HFFc6 (cell line): ENCODE data around the gene POLE4. TPM values are rescaled to one million over a fixed set of nuclear protein-coding genes. Genes with fewer than 3 reads are reported as not detected.

Source experiments
- DNase-seq: peaks from one replicate; pipeline ENCODE4 v3.0.0-alpha.2; 2018
- H3K27ac Mint-ChIP-seq: 2 replicates; pipeline ENCODE4 v1.8.0; 2020; ENCODE audit warnings: mild to moderate bottlenecking, mixed read lengths
- H3K27me3 Mint-ChIP-seq: 2 replicates; pipeline ENCODE4 v1.8.0; 2021; ENCODE audit warnings: mild to moderate bottlenecking, moderate library complexity, mixed read lengths; ENCODE audit not compliant: insufficient read depth
- H3K36me3 Mint-ChIP-seq: 2 replicates; pipeline ENCODE4 v1.8.0; 2021; ENCODE audit warnings: low read depth, mixed read lengths
- H3K4me1 Mint-ChIP-seq: 2 replicates; pipeline ENCODE4 v1.8.0; 2020; ENCODE audit warnings: low read depth, mixed read lengths
- H3K4me3 Mint-ChIP-seq: 2 replicates; pipeline ENCODE4 v1.8.0; 2020; ENCODE audit warnings: mild to moderate bottlenecking, moderate library complexity, mixed read lengths
- H3K9me3 Mint-ChIP-seq: 2 replicates; pipeline ENCODE4 v1.8.0; 2020; ENCODE audit warnings: mild to moderate bottlenecking, mixed read lengths
- CTCF ChIP-seq: fragments of 200-600 bp; sonication (generic); IDR thresholded peaks from 2 replicates; pipeline ENCODE4 v1.5.0; 2021; ENCODE audit warnings: antibody characterized with exemption, mild to moderate bottlenecking
- total RNA-seq, 6 experiments: library from RNA; stranded (reverse); fragmentation: NEBNext Ultra II Directional; extraction: Animal tissue kit (Norgen Biotek cat#: 25700); gene quantifications; 2 replicates in 1 of 6; 3 replicates in 5 of 6; pipeline ENCODE4 v1.2.3, GENCODE V29; 2021

POLE4 gene
- total RNA-seq, 6 experiments from 2014 or later: 108 to 143 (median 122) TPM

- no peak for TF ChIP-seq CTCF
- no peak overlapping the region for H3K27ac Mint-ChIP-seq
- H3K9me3 Mint-ChIP-seq: no peaks in the 10 kb centered on the region
- H3K4me1 Mint-ChIP-seq: peaks cover 7% of the 10 kb centered on the region
- no peaks in the 10 kb centered on the region for H3K27me3 Mint-ChIP-seq
- no peak for DNase-seq
- H3K36me3 Mint-ChIP-seq: peaks cover 18% of the 10 kb centered on the region
- no peak overlapping the region; the same call in 1 of the 2 replicates for H3K4me3 Mint-ChIP-seq
These were observed 43.6 kb downstream of the POLE4 start for GRCh38 chr2:75002007-75002406.

- TF ChIP-seq CTCF: no peak
- Mint-ChIP-seq H3K4me1 (peaks cover 12% of the 10 kb centered on the region), H3K27ac (no peak overlapping the region), H3K9me3 (no peaks in the 10 kb centered on the region), H3K36me3 (peaks cover 18% of the 10 kb centered on the region), H3K27me3 (no peaks in the 10 kb centered on the region), H3K4me3 (no peak overlapping the region)
- no peak for DNase-seq
These were observed 44.8 kb downstream of the POLE4 start for GRCh38 chr2:75003276-75003675.

GRCh38 chr2:75003773-75004172 lies 45.3 kb downstream of the POLE4 start:
- Mint-ChIP-seq H3K4me3 (no peak overlapping the region), H3K27me3 (no peaks in the 10 kb centered on the region)
- DNase-seq: no peak

GRCh38 chr2:75006041-75006440 lies 47.6 kb downstream of the POLE4 start:
- Mint-ChIP-seq H3K4me1 (peaks cover 12% of the 10 kb centered on the region), H3K27ac (no peak overlapping the region), H3K4me3 (no peak overlapping the region), H3K27me3 (no peaks in the 10 kb centered on the region), H3K9me3 (no peaks in the 10 kb centered on the region), H3K36me3 (peaks cover 14% of the 10 kb centered on the region; the same call in 1 of the 2 replicates)
- TF ChIP-seq CTCF: no peak
- no peak for DNase-seq

More at GRCh38 chr2:75003773-75004172, 45.3 kb downstream of the POLE4 start:
- Mint-ChIP-seq H3K36me3 (peaks cover 14% of the 10 kb centered on the region; the same call in 1 of the 2 replicates), H3K9me3 (no peaks in the 10 kb centered on the region), H3K27ac (no peak overlapping the region), H3K4me1 (peaks cover 12% of the 10 kb centered on the region)
- TF ChIP-seq CTCF: no peak

GRCh38 chr2:75007061-75007460 lies 48.6 kb downstream of the POLE4 start:
- no peak overlapping the region for H3K4me3 Mint-ChIP-seq
- no peak overlapping the region for H3K27ac Mint-ChIP-seq
- H3K4me1 Mint-ChIP-seq: peaks cover 13% of the 10 kb centered on the region
- no peaks in the 10 kb centered on the region for H3K9me3 Mint-ChIP-seq
- peaks cover 14% of the 10 kb centered on the region; the same call in 1 of the 2 replicates for H3K36me3 Mint-ChIP-seq
- no peak for DNase-seq
- no peak for TF ChIP-seq CTCF
- no peaks in the 10 kb centered on the region for H3K27me3 Mint-ChIP-seq

GRCh38 chr2:75007819-75008218 lies 49.4 kb downstream of the POLE4 start:
- TF ChIP-seq CTCF: no peak
- H3K27me3 Mint-ChIP-seq: no peaks in the 10 kb centered on the region
- no peak overlapping the region for H3K4me3 Mint-ChIP-seq
- H3K36me3 Mint-ChIP-seq: peaks cover 14% of the 10 kb centered on the region; the same call in 1 of the 2 replicates
- DNase-seq: no peak
- peaks cover 16% of the 10 kb centered on the region for H3K4me1 Mint-ChIP-seq
- no peaks in the 10 kb centered on the region for H3K9me3 Mint-ChIP-seq
- no peak overlapping the region for H3K27ac Mint-ChIP-seq
